ENCODE measurements around the gene FYN. TPM values are rescaled to one million over a fixed set of nuclear protein-coding genes. Genes with fewer than 3 reads are reported as not detected.

Gene FYN
- polyA plus RNA-seq, 4 donors: 118 to 171 (median 150) TPM

DNA sequence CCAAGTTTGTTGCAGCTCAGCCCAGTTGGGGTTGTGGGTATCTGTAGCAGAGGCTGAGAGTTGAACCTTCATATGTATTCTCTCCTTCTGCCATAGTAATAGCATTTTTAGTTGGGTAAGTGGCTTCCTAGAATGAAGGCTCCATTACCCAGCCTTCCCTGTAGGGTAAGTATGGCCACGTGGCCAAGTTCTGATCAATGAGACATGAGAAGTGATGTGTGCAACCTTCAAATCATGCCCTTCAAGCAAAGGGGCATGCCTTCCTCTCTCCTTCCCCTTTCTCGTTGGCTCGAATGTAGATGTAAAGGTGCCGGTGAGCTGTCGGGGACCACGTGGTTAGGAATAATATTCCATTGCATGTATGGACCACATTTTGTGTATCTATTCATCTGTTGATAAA is 254.8 kb downstream of the FYN start:
- no peak for DNase-seq (ENCODE audit: low read depth in 4 of 4, low spot score in 3 of 4)

DNA sequence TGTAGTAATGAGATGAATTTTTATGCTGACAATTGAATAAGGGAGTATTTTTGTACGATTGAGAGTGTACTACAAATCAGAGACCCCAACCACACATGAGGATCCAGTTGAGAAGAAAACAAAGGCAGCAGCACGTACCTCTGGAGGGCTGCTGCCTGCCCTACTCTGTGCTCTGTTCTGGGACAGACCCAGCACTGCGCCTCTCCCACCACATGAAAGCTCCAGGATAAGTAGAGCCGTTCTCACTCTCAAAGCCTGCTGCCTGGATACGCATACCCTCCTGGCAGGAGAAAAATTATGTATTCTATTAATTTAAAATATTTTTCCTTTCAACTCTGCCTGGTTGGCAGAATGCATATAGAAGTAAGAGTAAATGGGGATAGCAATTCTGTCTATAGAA is 256.1 kb downstream of the FYN start:
- DNase-seq (ENCODE audit: low read depth in 4 of 4, low spot score in 3 of 4): no peak

DNA sequence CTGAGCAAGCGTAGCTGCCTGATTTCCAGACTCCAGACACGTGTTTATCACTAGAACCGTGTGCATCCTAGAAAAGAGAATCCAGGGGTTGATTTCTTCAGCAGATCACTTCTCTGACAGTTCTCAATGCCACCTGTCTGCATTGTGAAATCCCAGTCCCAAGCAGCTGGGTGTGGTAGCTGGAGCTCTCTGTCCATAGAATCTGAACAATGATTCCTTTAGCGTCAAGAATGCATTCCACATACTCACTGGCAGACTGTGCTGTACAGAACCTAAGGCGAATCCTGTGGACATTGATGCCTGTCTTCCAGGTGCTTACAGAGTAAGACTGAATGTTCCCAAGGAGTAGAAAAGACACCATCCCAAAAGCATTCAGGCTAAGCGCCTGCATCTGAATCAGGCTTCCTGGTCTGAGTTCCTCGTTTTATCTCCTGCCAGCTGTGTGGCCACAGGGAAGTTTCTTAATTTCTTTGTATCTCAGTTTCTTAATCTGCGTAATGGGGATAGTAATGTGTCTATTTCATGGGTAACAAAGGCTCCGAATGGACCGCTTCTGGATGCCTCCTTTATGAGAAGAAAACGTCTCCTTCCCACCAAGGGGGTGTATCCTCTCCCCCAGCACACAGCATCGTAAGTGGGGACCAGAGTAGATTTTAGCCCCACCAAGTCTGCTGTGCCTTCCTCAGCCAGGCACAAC is 257.2 kb downstream of the FYN start:
- DNase-seq (ENCODE audit: low read depth in 4 of 4, low spot score in 3 of 4): no peak

DNA sequence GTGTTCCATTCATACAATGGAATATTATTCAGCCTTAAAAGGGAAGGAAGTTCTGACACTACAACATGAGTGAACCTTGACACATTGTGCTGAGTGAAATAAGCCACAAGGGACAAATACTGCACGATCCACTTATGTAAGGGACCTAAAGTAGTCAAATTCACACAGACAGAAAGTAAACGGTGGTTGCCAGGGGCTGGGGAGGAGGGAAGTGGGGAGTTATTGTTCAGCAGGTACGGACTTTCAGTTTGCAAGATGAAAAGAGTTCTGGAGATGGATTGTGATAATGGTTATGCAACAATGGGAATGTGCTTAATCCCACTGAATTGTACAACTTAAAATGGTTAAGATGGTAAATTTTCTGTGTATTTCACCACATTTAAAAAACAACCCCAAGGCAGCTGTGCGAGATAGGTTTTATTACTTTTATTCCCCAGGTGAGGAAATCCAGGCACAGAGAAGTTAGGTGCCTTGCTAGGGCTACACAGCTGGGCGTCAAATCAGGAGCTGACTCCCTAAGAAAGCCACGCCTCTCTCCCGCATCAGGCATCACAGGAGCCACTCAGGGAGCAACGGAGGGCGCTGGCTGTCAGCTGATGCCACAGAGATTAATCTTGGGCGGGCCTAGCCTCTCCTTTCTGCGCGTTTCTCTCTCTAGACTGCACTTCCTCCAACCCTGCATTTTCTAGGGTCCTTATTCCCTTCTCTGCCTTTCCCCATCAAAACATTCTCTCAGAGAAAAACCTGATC is 258.2 kb downstream of the FYN start:
- no peak for DNase-seq (ENCODE audit: low read depth in 4 of 4, low spot score in 3 of 4)

DNA sequence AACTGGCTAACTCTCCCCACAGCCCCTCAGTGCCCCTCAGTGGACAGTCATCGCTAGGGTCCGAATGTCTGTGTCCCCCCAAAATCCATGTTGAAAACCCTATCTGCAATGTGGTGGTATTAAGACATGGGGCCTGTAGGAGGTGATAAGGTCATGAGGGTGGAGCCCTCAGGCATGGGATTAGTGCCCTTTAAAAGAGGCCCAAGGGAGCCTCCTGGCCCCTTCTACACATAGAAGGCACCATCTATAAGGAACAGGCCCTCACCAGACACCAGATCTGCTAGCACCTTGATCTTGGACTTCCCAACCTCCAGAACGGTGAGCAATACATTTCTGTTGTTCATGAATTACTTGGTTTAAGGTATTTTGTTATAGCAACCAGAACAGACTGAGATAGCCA is 260.9 kb downstream of the FYN start:
- DNase-seq (ENCODE audit: low read depth in 4 of 4, low spot score in 3 of 4): no peak

DNA sequence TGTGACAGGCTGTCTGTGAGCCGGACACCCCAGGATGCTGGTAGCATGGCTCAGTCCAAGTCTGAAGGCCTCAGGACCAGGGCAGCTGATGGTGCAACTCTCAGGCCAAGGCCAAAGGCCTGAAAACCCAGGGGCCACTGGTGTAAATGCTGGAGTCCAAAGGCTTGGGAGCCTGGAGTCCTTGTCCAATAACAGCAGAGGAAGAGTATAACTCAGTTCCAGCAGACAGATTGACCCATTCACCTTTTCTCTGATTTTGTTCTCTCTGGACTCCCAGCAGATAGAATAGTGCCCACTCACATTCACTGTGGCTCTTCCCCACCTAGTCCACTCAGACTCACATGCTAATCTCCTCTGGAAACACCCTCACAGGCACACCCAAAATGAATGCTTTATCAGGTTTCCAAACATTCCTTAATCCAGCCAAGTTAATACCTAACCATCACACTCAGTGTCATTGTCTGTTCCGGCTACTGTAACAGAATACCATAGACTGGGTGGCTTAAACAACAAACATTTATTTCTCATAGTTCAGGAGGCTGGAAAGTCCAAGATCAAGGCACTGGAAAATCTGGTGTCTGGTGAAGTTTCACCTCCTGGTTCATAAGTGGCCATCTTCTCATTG is 262.6 kb downstream of the FYN start:
- no peak for DNase-seq (ENCODE audit: low read depth in 4 of 4, low spot score in 3 of 4)

Other genes starting within 250 kb of the FYN start
- gene CCN6, start 180.7 kb upstream of the FYN start, polyA plus RNA-seq (ENCODE audit: insufficient read length in 4 of 4): 1 to 10 TPM in 3 of 4 donors, under 1 TPM in 1; 0.41 to 4.6 (median 3.2) TPM
- gene TUBE1, start 214.0 kb upstream of the FYN start, polyA plus RNA-seq (ENCODE audit: insufficient read length in 4 of 4): 10 to 100 TPM; 28.0 to 57.3 (median 28.5) TPM
- 10 to 100 TPM; 44.0 to 61.0 (median 47.7) TPM for gene FAM229B, start 214.1 kb upstream of the FYN start, polyA plus RNA-seq (ENCODE audit: insufficient read length in 4 of 4)